ENCODE data around the gene CAPN7.

CAPN7 gene

GRCh38 chr3:15298504-15298903 is 92.5 kb downstream of the CAPN7 start:
- TF ChIP-seq, protein P1, sequence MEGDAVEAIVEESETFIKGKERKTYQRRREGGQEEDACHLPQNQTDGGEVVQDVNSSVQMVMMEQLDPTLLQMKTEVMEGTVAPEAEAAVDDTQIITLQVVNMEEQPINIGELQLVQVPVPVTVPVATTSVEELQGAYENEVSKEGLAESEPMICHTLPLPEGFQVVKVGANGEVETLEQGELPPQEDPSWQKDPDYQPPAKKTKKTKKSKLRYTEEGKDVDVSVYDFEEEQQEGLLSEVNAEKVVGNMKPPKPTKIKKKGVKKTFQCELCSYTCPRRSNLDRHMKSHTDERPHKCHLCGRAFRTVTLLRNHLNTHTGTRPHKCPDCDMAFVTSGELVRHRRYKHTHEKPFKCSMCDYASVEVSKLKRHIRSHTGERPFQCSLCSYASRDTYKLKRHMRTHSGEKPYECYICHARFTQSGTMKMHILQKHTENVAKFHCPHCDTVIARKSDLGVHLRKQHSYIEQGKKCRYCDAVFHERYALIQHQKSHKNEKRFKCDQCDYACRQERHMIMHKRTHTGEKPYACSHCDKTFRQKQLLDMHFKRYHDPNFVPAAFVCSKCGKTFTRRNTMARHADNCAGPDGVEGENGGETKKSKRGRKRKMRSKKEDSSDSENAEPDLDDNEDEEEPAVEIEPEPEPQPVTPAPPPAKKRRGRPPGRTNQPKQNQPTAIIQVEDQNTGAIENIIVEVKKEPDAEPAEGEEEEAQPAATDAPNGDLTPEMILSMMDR (IDR thresholded peaks at IDR 0.05; ENCODE audit: low read depth, low read length), result no peak
- DNase-seq (ENCODE audit: extremely low read depth, low read depth), result no peak

DNA sequence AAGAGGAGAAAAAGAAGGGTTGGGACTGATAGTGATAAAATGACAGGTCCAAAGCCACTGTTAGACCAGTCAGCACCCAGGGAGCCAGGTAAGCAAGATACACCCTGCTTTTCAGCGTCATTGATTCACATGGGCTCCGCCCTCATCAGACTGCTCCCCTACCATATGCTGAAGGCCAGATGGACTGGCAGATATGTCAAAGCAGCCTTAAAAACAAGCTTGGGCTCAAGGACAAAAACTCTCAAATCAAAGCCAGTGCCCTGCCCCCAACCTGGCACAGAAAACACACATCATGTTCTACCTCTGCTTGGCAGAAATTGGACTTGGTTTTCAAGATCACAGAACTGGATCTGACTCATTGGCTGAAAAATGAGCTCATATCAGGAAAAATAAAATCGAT is 93.0 kb downstream of the CAPN7 start:
- TF ChIP-seq, protein P1 (IDR thresholded peaks at IDR 0.05; ENCODE audit: low read depth, low read length), result no peak
- DNase-seq (ENCODE audit: extremely low read depth, low read depth), result no peak

- TF ChIP-seq, protein P1 (IDR thresholded peaks at IDR 0.05; ENCODE audit: low read depth, low read length), result no peak
- DNase-seq (ENCODE audit: extremely low read depth, low read depth), result no peak
These were observed 94.5 kb downstream of the CAPN7 start for GRCh38 chr3:15300323-15301078.

DNA sequence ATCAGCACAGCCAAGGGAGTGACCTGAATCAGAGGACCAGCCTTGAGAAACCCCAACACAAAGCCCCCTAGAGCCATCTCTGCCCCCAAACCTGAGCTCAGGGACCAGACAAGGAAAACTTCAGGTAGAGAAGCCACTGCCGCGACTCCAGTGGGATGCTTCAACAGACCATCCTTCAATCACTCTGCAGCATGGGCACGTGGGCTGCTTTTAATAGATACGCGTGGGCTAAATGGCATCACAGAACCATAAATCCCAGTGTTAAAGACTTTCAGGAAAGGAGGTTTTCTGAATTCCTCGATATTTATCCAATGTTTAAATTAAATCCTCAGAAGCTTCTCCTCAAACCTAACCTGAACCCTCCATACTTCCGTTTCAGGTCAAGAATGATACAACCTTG is 95.7 kb downstream of the CAPN7 start:
- DNase-seq (ENCODE audit: extremely low read depth, low read depth), result no peak
- TF ChIP-seq, protein P1 (IDR thresholded peaks at IDR 0.05; ENCODE audit: low read depth, low read length), result no peak
